GM12865 (cell line): Measurements from ENCODE around the gene DIAPH1.

Experiments
- DNase-seq: peaks from one replicate; pipeline ENCODE4 v3.0.0; 2010; ENCODE audit warnings: low read depth
- H3K4me3 ChIP-seq: 2 replicates; pipeline ENCODE4 v1.5.1; 2011; ENCODE audit warnings: mild to moderate bottlenecking, low read depth, low read length, control low read depth
- TF ChIP-seq, protein P1 (sequence below): IDR thresholded peaks from 2 replicates; pipeline ENCODE4 v1.5.1; 2011; ENCODE audit warnings: low read length, control low read depth, low read depth, inconsistent platforms; ENCODE audit not compliant: insufficient read depth; ENCODE audit errors: missing control alignments

The DIAPH1 gene

DNA sequence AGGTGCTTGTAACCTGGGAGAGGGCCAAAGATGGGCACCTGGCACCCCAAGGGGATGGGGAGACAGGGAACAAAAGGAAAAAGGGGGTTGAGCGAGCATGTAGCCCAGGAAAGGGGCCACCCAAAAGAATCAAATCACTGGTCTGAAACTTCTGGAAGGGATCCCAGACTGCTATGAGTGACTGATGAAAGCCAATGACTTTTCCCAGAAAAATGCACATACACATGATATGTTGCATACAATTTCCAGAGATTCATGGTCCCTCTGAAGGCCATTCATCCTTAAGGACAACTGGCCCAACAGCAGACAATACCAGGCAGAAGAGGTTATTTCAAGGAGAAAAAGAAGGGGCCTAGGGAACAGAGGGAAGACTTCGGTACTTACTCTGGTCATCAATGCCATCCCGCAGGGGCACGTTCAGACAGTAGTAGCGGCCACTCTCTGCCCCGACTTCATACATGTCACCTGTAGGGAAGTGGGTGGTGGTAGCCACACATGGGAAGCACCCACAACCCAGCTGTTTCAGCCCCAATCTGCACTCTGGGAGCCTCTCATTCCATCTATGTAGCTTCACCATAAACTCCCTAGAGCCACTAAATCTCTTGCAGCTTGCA, 9.5 kb upstream of the DIAPH1 start:
- DNase-seq, result no peak
- TF ChIP-seq, protein P1, sequence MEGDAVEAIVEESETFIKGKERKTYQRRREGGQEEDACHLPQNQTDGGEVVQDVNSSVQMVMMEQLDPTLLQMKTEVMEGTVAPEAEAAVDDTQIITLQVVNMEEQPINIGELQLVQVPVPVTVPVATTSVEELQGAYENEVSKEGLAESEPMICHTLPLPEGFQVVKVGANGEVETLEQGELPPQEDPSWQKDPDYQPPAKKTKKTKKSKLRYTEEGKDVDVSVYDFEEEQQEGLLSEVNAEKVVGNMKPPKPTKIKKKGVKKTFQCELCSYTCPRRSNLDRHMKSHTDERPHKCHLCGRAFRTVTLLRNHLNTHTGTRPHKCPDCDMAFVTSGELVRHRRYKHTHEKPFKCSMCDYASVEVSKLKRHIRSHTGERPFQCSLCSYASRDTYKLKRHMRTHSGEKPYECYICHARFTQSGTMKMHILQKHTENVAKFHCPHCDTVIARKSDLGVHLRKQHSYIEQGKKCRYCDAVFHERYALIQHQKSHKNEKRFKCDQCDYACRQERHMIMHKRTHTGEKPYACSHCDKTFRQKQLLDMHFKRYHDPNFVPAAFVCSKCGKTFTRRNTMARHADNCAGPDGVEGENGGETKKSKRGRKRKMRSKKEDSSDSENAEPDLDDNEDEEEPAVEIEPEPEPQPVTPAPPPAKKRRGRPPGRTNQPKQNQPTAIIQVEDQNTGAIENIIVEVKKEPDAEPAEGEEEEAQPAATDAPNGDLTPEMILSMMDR, result no peak
- no peak overlapping the region for H3K4me3 ChIP-seq

DNA sequence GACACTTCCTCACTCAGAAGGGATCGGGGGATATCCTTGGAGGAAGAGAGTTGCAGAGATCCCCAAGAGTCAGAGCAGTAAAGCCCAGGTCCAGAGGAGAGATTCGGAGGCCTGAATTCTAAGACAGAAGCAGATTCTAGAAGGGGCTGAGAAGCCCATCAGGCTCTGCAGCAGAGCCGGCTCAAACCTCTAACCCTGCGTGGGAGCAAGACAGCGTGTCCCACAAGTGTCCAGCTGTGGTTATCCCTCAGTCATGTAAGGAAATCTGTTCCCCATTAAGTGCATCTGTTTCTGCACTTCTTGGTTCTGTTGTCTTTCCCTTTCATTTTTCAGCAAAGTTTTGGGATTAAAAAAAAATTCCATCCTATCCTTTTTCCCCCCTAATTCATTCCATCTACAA, 4.8 kb upstream of the DIAPH1 start:
- no peak overlapping the region for H3K4me3 ChIP-seq
- no peak for DNase-seq
- TF ChIP-seq, protein P1, result no peak

DNA sequence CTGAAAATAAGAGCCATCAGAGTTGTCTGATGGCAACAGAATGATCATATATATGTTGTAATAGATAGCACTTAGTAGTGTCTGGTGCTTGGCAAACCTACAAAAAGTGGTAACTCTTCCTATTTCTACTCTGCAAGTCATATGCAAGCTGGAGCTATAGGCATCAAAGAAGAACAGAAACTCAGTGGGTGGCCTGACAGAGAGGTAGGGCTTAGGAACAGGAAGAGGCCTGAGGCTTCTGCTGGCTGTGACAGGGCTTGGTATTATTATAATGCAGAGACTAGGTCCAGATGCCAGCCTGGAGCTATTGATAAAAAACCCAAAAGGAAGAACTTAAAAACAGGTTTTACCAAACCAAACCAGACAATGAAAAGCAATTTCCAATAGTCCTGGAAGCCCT, 4.4 kb upstream of the DIAPH1 start:
- DNase-seq, result peak; percentile 84
- H3K4me3 ChIP-seq, result no peak overlapping the region
- TF ChIP-seq, protein P1, result no peak

DNA sequence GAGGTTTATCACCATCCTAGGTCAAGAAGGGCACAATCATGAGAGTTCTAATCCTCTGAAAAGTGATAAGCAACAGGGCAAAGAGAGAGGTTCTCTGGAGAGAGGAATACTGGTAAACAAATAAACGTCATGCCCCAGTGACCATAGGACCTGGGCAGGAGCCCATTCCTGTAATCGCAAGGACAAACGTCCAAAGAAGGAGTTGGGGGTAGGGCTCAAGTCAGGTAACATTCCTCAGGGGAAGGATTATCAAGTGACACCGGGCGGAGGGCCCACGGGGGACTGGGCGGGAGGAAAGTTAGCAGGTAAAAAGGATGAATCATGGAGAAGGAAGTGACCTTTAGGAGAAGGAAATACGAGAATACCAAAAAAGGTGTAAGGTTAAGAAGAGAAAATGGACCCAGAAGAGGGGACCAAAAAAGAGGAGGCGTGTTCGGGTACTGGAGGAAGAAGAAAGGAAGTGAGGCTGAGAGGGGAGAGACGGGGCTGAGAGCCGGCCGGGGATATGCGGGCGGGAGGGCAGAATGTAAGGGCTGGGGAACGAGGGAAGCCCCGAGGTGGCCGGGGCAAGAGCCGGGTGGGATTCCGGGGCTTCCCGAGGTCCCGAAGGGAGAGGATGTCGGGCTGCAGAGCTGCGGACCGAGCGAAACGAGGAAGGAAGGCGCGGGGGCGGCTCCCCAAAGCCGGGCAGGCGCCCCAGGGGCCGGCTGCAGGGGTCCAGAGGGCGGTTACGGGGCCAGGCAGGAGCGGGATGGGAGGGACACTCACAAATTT, 583 bp downstream of the DIAPH1 start:
- DNase-seq, result peak; percentile 64
- TF ChIP-seq, protein P1, result no peak

DNA sequence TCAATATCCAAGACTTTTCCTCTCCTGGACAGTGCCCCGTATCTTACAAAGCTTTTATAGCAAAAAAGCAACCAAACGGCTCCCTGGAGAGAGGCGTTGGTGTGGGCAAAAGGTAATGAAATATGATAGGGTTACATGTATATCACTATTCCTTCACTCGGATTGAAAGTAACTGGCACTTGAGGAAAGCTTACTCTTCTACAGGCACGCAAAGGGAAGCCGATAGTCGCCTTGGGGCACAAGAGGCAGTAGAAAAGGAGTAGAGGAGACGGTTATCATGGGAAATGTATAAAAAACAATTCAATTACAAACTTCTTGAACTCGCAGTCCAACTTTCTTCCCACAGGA, 1.1 kb downstream of the DIAPH1 start:
- TF ChIP-seq, protein P1, result no peak
- peak overlapping the region; percentile 63 for H3K4me3 ChIP-seq
- DNase-seq, result no peak

More for the DNA sequence above, 583 bp downstream of the DIAPH1 start:
- H3K4me3 ChIP-seq, result peak overlapping the region; percentile 63

DNA sequence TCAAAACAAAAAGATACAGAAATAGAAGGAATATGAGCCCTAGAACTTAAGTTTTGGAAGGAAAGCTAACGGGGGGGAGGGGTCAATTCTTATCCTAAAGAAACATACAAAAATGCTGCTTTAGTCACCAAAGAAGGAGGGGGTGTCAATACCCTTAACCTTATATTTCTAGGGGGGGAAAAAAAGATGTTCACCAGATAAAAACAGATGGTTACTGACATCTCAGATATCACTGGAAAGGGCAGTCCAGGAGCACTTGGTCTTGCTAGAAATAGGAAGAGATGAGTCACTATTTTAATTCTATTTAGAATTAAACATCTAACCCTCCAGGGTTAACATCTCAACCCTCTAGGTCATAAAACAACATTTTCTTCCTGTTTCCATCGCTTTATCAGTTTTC, 1.7 kb downstream of the DIAPH1 start:
- H3K4me3 ChIP-seq, result peak overlapping the region; percentile 63
- no peak for DNase-seq
- TF ChIP-seq, protein P1, result no peak
